Liver (tissue), 9 donors: ENCODE data around the gene WWC1. TPM values are rescaled to one million over a fixed set of nuclear protein-coding genes. Genes with fewer than 3 reads are reported as not detected.

Experiments used
- DNase-seq: peaks from one replicate; pipeline ENCODE4 v3.0.0-alpha.2; 2017; ENCODE audit warnings: low spot score
- H3K27ac ChIP-seq, 2 donors: one replicate each; pipeline ENCODE4 v1.7.0; 2013; ENCODE audit warnings: inconsistent platforms in 2 of 2, low read length in 2 of 2, control low read depth in 1 of 2, low read depth in 1 of 2, mild to moderate bottlenecking in 1 of 2
- H3K27me3 ChIP-seq, 4 donors: one replicate each; pipeline versions ENCODE4 v1.6.1 to v1.7.0; 2013; ENCODE audit warnings: low read length in 3 of 4, inconsistent platforms in 1 of 4, mild to moderate bottlenecking in 1 of 4, moderate library complexity in 1 of 4; ENCODE audit not compliant: control insufficient read depth in 4 of 4, insufficient read depth in 4 of 4
- H3K36me3 ChIP-seq, 4 donors: one replicate each; pipeline versions ENCODE4 v1.6.1 to v1.7.0; 2013; ENCODE audit warnings: low read length in 3 of 4, mild to moderate bottlenecking in 3 of 4, low read depth in 1 of 4, moderate library complexity in 1 of 4; ENCODE audit not compliant: control insufficient read depth in 4 of 4, insufficient read depth in 3 of 4
- H3K4me1 ChIP-seq, 4 donors: one replicate each; pipeline versions ENCODE4 v1.6.1 to v1.7.0; 2013; ENCODE audit warnings: low read length in 3 of 4, mild to moderate bottlenecking in 3 of 4, moderate library complexity in 1 of 4; ENCODE audit not compliant: control insufficient read depth in 4 of 4, insufficient read depth in 4 of 4
- H3K4me3 ChIP-seq, 3 donors: one replicate each; pipeline versions ENCODE4 v1.6.1 to v1.7.0; 2013; ENCODE audit warnings: low read length in 3 of 3, control low read depth in 1 of 3, low read depth in 1 of 3, mild to moderate bottlenecking in 1 of 3
- H3K9ac ChIP-seq, 2 donors: one replicate each; pipeline ENCODE4 v1.7.0; 2013; ENCODE audit warnings: low read length in 2 of 2, mild to moderate bottlenecking in 2 of 2, moderate library complexity in 2 of 2, control low read depth in 1 of 2, low read depth in 1 of 2
- H3K9me3 ChIP-seq, 4 donors: one replicate each; pipeline versions ENCODE4 v1.6.1 to v1.7.0; 2013; ENCODE audit warnings: low read length in 3 of 4; ENCODE audit not compliant: control insufficient read depth in 4 of 4
- ATF3 ChIP-seq: IDR thresholded peaks from 2 replicates; pipeline ENCODE4 v1.6.1; 2016; ENCODE audit warnings: antibody characterized with exemption
- CTCF ChIP-seq: fragments of 150-350 bp; IDR thresholded peaks from 2 replicates; pipeline ENCODE4 v1.5.1; 2017; ENCODE audit warnings: improper control_type of control experiment, low read depth, low read length; ENCODE audit not compliant: missing input control
- EGR1 ChIP-seq, 2 donors: IDR thresholded peaks; 2 replicates each; pipeline ENCODE4 v1.6.1; 2016 to 2018; ENCODE audit warnings: antibody characterized with exemption in 2 of 2, low read depth in 2 of 2
- FOXA1 ChIP-seq: IDR thresholded peaks from 2 replicates; pipeline ENCODE4 v1.6.1; 2016; ENCODE audit warnings: antibody characterized with exemption
- FOXA2 ChIP-seq: IDR thresholded peaks from 2 replicates; pipeline ENCODE4 v1.6.1; 2016; ENCODE audit warnings: antibody characterized with exemption
- GABPA ChIP-seq, 2 donors: IDR thresholded peaks in 1 of 2; conservative IDR thresholded peaks in 1 of 2; 2 replicates each; pipeline ENCODE4 v1.6.1; 2016; ENCODE audit warnings: antibody characterized with exemption in 2 of 2, mild to moderate bottlenecking in 1 of 2, moderate library complexity in 1 of 2
- JUND ChIP-seq, 2 donors: IDR thresholded peaks; 2 replicates each; pipeline ENCODE4 v1.6.1; 2016; ENCODE audit warnings: antibody characterized with exemption in 2 of 2
- MAX ChIP-seq: IDR thresholded peaks from 2 replicates; pipeline ENCODE4 v1.6.1; 2016; ENCODE audit warnings: antibody characterized with exemption
- NR2F2 ChIP-seq: IDR thresholded peaks from 2 replicates; pipeline ENCODE4 v1.6.1; 2016; ENCODE audit warnings: antibody characterized with exemption
- RAD21 ChIP-seq, 2 donors: IDR thresholded peaks; 2 replicates each; pipeline ENCODE4 v1.6.1; 2016; ENCODE audit warnings: antibody characterized with exemption in 2 of 2, mild to moderate bottlenecking in 2 of 2
- REST ChIP-seq: IDR thresholded peaks from 2 replicates; pipeline ENCODE4 v1.6.1; 2016; ENCODE audit warnings: antibody characterized with exemption, mild to moderate bottlenecking
- RXRA ChIP-seq, 2 donors: IDR thresholded peaks; 2 replicates each; pipeline ENCODE4 v1.6.1; 2017 to 2018; ENCODE audit warnings: antibody characterized with exemption in 2 of 2, mild to moderate bottlenecking in 1 of 2
- SP1 ChIP-seq: IDR thresholded peaks from 2 replicates; pipeline ENCODE4 v1.6.1; 2018; ENCODE audit warnings: antibody characterized with exemption, mild to moderate bottlenecking
- TAF1 ChIP-seq: conservative IDR thresholded peaks from 2 replicates; pipeline ENCODE4 v1.6.1; 2016; ENCODE audit warnings: antibody characterized with exemption, mild to moderate bottlenecking
- YY1 ChIP-seq: IDR thresholded peaks from 2 replicates; pipeline ENCODE4 v1.6.1; 2016; ENCODE audit warnings: antibody characterized with exemption, mild to moderate bottlenecking
- ZBTB33 ChIP-seq: IDR thresholded peaks from 2 replicates; pipeline ENCODE4 v1.6.1; 2016; ENCODE audit warnings: antibody characterized with exemption
- WGBS: extraction: QIAGEN DNeasy Blood & Tissue Kit; methylation state at CpG from one replicate; pipeline ENCODE4 v1.1.7; 2013; 5-methylcytosine and 5-hydroxymethylcytosine counted together
- polyA plus RNA-seq, 2 donors: library from polyadenylated mRNA; stranded (reverse) in 1 of 2; unstranded in 1 of 2; fragments of 200-250 nt in 1 of 2; fragments of >200 nt in 1 of 2; fragmentation: Nextera tagmentation in 1 of 2; extraction: Ambion mirVana in 1 of 2; gene quantifications; one replicate each; pipeline versions ENCODE4 v1.2.1 to v1.2.3, GENCODE V29; 2013 to 2015
- total RNA-seq, 2 donors: library from RNA; depleted of rRNA; stranded (reverse); fragments of >200 nt; gene quantifications; one replicate each; pipeline ENCODE4 v1.2.3, GENCODE V29; 2014
- donor health status: healthy.
- donor health status: healthy.
- donor health status: healthy.
- donor health status: healthy.
- donor health status: healthy.

The WWC1 gene
- total and polyA plus RNA-seq, 4 donors = 5.9 to 25.1 (median 14.8) TPM

GRCh38 chr5:168370831-168371230 is 79.4 kb downstream of the WWC1 start:
- Histone ChIP-seq H3K27me3 (no peaks in the 10 kb centered on the region), H3K9ac (no peak overlapping the region), H3K36me3 (peaks cover 0 to 5% (median under 1%) of the 10 kb centered on the region in 4 donors), H3K27ac (no peak overlapping the region), H3K4me1 (peaks cover 0 to 8% (median 0%) of the 10 kb centered on the region in 4 donors), H3K4me3 (no peak overlapping the region), H3K9me3 (no peaks in the 10 kb centered on the region)
- WGBS = 95% methylated on average over 4 of the region's 4 CpGs
- TF ChIP-seq MAX = no peak
- DNase-seq = no peak

GRCh38 chr5:168372356-168372946 is 81.0 kb downstream of the WWC1 start:
- H3K9me3 ChIP-seq = no peaks in the 10 kb centered on the region
- H3K9ac ChIP-seq = no peak overlapping the region
- H3K36me3 ChIP-seq = peaks cover 0 to 6% (median 3%) of the 10 kb centered on the region in 4 donors
- TF ChIP-seq JUND (IDR thresholded peaks at IDR 0.05) (no peak), ATF3 (no peak), ZBTB33 (no peak), NR2F2 (no peak), FOXA2 (no peak), TAF1 (no peak), SP1 (no peak), GABPA (IDR thresholded peaks at IDR 0.05 in 1 of 2, conservative IDR thresholded peaks at IDR 0.05 in 1 of 2) (no peak)
- no peaks in the 10 kb centered on the region for H3K27me3 ChIP-seq
- WGBS = 94% methylated on average over 2 of the region's 2 CpGs
- peaks cover 0 to 6% (median 0%) of the 10 kb centered on the region in 4 donors for H3K4me1 ChIP-seq
- no peak overlapping the region for H3K27ac ChIP-seq
- DNase-seq = no peak
- H3K4me3 ChIP-seq = no peak overlapping the region

- H3K9me3 ChIP-seq = no peaks in the 10 kb centered on the region
- H3K36me3 ChIP-seq = peaks cover 0 to 6% (median 3%) of the 10 kb centered on the region in 4 donors
- 94% methylated on average over 4 of the region's 4 CpGs for WGBS
- no peaks in the 10 kb centered on the region for H3K27me3 ChIP-seq
- no peak overlapping the region for H3K4me3 ChIP-seq
- H3K4me1 ChIP-seq = peaks cover 0 to 6% (median 0%) of the 10 kb centered on the region in 4 donors
- no peak overlapping the region for H3K27ac ChIP-seq
- TF ChIP-seq MAX (no peak), RAD21 (IDR thresholded peaks at IDR 0.05) (no peak), RXRA (IDR thresholded peaks at IDR 0.05) (no peak), GABPA (IDR thresholded peaks at IDR 0.05 in 1 of 2, conservative IDR thresholded peaks at IDR 0.05 in 1 of 2) (no peak), SP1 (no peak), TAF1 (no peak), CTCF (no peak), EGR1 (IDR thresholded peaks at IDR 0.05; ENCODE audit: low read depth in 2 of 2) (no peak), ATF3 (no peak), YY1 (no peak), ZBTB33 (no peak), FOXA2 (no peak), FOXA1 (no peak), REST (no peak)
- H3K9ac ChIP-seq = no peak overlapping the region
- DNase-seq = no peak
Observed at GRCh38 chr5:168374532-168374931, 83.1 kb downstream of the WWC1 start.
